WERI-Rb-1 (cell line): Measurements from ENCODE around the gene TBPL2.

Source experiments
- DNase-seq: peaks from one replicate; pipeline ENCODE4 v3.0.0-alpha.2; 2020
- H3K27ac ChIP-seq: fragments of 250-450 bp; sonication (Bioruptor Pico); 2 replicates; pipeline ENCODE4 v1.5.1; 2020; ENCODE audit warnings: mild to moderate bottlenecking, moderate library complexity
- H3K27me3 ChIP-seq: fragments of 250-450 bp; sonication (Bioruptor Pico); 2 replicates; pipeline ENCODE4 v1.5.1; 2021; ENCODE audit warnings: mild to moderate bottlenecking, low read depth, moderate library complexity; ENCODE audit not compliant: insufficient read depth, severe bottlenecking
- H3K36me3 ChIP-seq: fragments of 250-450 bp; sonication (Bioruptor Pico); 2 replicates; pipeline ENCODE4 v1.5.1; 2020; ENCODE audit warnings: mild to moderate bottlenecking, moderate library complexity
- H3K4me3 ChIP-seq: 2 replicates; pipeline ENCODE4 v1.5.1; 2011; ENCODE audit warnings: low read depth, mild to moderate bottlenecking, control low read depth, low read length
- H3K9me3 ChIP-seq: fragments of 250-450 bp; sonication (Bioruptor Pico); 2 replicates; pipeline ENCODE4 v1.5.1; 2021; ENCODE audit warnings: mild to moderate bottlenecking, moderate library complexity; ENCODE audit not compliant: severe bottlenecking
- TF ChIP-seq, protein P1 (sequence below): IDR thresholded peaks from 2 replicates; pipeline ENCODE4 v1.5.1; 2011; ENCODE audit warnings: low read depth, mild to moderate bottlenecking, control low read depth, inconsistent platforms, low read length

TBPL2 gene

DNA sequence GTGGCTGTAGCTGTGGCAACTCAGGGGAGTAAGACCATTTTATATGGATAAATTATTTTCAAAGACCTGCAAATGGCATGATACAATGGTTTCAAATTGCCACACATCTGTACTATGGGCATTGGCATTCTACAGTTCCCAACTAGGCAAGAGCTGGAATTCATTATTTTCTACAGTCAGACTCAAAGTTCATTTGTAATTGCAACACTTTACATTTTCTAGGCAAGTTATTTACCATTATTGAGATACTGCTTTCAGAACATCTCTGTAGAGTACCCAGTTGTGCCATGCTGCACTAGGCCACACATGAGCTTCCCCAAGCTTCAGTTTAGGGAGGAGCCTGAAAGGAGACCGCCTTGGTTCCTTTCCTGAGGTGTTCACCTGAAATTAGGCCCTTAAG, 20.8 kb downstream of the TBPL2 start:
- no peak for DNase-seq
- no peaks in the 10 kb centered on the region for H3K36me3 ChIP-seq
- no peaks in the 10 kb centered on the region for H3K9me3 ChIP-seq
- TF ChIP-seq, protein P1, sequence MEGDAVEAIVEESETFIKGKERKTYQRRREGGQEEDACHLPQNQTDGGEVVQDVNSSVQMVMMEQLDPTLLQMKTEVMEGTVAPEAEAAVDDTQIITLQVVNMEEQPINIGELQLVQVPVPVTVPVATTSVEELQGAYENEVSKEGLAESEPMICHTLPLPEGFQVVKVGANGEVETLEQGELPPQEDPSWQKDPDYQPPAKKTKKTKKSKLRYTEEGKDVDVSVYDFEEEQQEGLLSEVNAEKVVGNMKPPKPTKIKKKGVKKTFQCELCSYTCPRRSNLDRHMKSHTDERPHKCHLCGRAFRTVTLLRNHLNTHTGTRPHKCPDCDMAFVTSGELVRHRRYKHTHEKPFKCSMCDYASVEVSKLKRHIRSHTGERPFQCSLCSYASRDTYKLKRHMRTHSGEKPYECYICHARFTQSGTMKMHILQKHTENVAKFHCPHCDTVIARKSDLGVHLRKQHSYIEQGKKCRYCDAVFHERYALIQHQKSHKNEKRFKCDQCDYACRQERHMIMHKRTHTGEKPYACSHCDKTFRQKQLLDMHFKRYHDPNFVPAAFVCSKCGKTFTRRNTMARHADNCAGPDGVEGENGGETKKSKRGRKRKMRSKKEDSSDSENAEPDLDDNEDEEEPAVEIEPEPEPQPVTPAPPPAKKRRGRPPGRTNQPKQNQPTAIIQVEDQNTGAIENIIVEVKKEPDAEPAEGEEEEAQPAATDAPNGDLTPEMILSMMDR = no peak
- H3K4me3 ChIP-seq = no peak overlapping the region
- no peak overlapping the region for H3K27ac ChIP-seq
- H3K27me3 ChIP-seq = no peaks in the 10 kb centered on the region

DNA sequence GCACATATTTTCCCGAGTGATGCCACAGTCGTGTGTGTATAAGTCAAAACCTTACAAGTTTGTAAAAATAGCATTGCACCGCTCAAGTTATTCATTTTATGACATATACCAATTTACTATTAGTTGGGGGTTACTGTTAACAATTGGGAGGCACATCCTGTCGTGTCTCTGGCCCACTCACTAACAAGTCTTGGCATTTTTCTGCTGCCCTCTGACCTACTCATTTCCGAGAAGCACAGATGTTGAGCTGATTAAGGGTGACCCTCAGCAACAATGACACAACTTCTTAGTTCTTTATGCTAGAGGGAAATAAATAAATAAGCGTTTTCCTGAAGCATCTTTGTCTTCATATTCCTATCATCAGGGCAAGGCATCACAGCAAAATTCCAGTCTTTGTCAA, 22.0 kb downstream of the TBPL2 start:
- Histone ChIP-seq H3K9me3 (no peaks in the 10 kb centered on the region), H3K27me3 (no peaks in the 10 kb centered on the region), H3K36me3 (no peaks in the 10 kb centered on the region), H3K4me3 (no peak overlapping the region), H3K27ac (no peak overlapping the region)
- DNase-seq = no peak
- TF ChIP-seq, protein P1 = no peak

DNA sequence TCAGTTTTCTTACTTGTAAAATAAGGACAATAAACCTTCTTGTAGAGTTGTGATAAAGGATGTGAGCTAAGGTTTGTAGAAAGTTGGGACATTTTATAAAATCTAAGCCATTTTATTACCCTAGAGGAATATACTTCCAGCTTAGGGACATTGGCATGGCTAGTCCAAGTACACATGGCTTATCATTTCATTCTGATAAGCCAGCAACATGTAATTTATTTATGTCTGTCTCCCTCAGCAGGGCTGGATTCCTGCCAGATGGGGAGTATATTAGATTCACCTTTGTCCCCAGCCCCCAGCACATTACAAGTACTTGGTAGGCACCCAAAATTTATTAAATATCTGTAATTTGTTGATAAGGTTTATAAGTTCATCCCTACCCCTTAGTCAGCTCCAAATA, 22.5 kb downstream of the TBPL2 start:
- no peak for DNase-seq
- Histone ChIP-seq H3K27ac (no peak overlapping the region), H3K4me3 (no peak overlapping the region), H3K9me3 (no peaks in the 10 kb centered on the region), H3K27me3 (no peaks in the 10 kb centered on the region), H3K36me3 (no peaks in the 10 kb centered on the region)
- TF ChIP-seq, protein P1 = no peak

- no peak overlapping the region for H3K4me3 ChIP-seq
- TF ChIP-seq, protein P1 = peak; percentile 48
- H3K27ac ChIP-seq = no peak overlapping the region
- no peaks in the 10 kb centered on the region for H3K9me3 ChIP-seq
- H3K36me3 ChIP-seq = no peaks in the 10 kb centered on the region
- H3K27me3 ChIP-seq = no peaks in the 10 kb centered on the region
- peak; percentile 33 for DNase-seq
Observed at GRCh38 chr14:55416866-55417265, 23.6 kb downstream of the TBPL2 start.

DNA sequence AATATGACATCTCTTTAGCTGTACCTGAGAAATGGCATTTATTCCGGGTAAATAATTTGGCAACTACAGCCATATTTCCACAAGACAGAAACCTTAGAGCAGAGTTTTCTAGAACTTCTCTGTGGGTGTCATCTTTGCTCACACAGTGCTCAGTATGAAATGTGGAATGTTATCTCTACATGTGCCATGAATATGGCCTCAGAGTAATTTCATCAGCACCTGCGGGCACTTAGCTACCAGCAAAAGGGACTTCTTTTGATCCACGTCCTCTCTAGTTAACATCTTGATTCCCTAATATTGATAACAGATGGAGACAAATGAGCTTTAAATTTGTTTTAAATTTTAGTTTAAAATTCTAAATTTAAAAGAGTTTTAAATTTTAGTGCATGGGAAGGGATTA, 25.9 kb downstream of the TBPL2 start:
- TF ChIP-seq, protein P1 = no peak
- no peaks in the 10 kb centered on the region for H3K27me3 ChIP-seq
- no peak for DNase-seq
- H3K9me3 ChIP-seq = no peaks in the 10 kb centered on the region
- H3K36me3 ChIP-seq = no peaks in the 10 kb centered on the region; the same call in none of the 2 replicates
- no peak overlapping the region for H3K4me3 ChIP-seq
- no peak overlapping the region for H3K27ac ChIP-seq

DNA sequence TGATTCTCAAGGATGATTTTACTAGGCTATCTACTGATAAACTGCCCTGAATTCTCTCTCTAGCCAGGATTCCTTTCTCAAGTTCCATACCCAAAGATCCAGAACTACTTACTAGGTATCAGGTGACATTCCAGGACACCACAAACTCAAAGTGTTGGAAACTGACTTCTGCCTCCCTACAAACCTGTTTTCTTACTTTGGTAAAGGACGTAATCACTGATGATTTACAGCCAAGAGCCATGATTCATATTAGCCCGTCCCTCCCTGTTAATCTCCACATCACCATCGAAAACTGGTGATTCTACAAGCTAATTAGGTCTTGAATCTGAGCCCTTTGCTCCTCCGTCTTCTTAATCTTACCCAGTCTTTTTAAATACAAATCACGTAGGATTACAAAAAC, 27.7 kb downstream of the TBPL2 start:
- peak overlapping the region; percentile 94 for H3K4me3 ChIP-seq
- no peak for DNase-seq

More for the DNA sequence above, 27.7 kb downstream of the TBPL2 start:
- Histone ChIP-seq H3K36me3 (no peaks in the 10 kb centered on the region; the same call in none of the 2 replicates), H3K27me3 (no peaks in the 10 kb centered on the region), H3K9me3 (no peaks in the 10 kb centered on the region), H3K27ac (no peak overlapping the region)
- TF ChIP-seq, protein P1 = no peak
